Loucy (cell line): ENCODE results near the gene PXN.

Source experiments
- EZH2phosphoT487 ChIP-seq: fragments of 200-600 bp; IDR thresholded peaks from 2 replicates; pipeline ENCODE4 v1.6.1; 2018; ENCODE audit warnings: antibody characterized with exemption, mild to moderate bottlenecking, moderate library complexity, borderline replicate concordance
- TF ChIP-seq, protein P1 (sequence below): fragments of 200-600 bp; sonication (generic); conservative IDR thresholded peaks from 2 replicates; pipeline ENCODE4 v1.5.1; 2014; ENCODE audit warnings: mild to moderate bottlenecking, antibody characterized with exemption, low read length

DNA sequence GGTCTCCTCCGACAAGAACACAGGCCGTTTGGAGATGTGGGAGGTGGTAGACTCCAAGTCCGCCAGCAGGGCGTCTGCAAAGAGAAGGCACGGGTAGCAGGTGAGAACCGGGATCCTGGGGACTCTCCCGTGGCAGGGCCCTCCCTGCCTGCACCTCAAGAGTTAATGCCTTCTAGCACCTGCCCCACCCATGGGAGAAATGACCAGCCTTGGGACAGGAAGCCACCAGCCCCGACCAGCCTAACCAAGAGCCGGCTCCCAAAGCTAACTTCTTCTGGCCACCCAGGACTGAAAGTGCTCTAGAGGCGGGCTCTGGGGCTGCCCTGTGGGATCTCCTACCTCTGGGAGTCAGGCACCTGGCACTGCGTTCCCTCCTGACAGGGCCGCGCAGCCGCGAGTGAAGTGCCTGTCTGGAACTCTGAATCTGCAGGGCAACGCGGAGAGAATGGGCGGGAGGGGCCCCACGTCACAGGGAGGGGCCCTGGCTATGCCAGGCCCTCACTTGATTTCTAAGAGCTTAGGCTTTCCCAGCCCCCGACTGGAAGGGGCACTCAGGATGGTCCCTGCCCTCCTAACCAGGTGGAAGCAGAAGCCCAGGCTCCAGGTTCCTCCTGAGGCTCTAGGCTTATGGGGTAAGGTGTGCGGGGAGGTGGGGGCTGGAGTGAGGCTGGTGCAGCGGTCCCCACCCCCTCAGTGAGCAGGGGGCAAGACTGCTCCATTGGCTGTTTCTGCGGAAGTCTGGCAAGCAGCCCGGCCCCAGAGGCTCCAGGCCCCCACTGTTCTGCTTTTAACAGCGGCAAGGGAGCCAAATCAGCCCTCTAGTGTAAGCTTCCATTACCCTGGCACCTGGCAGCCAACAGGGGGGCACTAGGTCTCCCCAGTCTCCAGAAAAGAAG is 41.0 kb downstream of the PXN start:
- TF ChIP-seq, protein P1, sequence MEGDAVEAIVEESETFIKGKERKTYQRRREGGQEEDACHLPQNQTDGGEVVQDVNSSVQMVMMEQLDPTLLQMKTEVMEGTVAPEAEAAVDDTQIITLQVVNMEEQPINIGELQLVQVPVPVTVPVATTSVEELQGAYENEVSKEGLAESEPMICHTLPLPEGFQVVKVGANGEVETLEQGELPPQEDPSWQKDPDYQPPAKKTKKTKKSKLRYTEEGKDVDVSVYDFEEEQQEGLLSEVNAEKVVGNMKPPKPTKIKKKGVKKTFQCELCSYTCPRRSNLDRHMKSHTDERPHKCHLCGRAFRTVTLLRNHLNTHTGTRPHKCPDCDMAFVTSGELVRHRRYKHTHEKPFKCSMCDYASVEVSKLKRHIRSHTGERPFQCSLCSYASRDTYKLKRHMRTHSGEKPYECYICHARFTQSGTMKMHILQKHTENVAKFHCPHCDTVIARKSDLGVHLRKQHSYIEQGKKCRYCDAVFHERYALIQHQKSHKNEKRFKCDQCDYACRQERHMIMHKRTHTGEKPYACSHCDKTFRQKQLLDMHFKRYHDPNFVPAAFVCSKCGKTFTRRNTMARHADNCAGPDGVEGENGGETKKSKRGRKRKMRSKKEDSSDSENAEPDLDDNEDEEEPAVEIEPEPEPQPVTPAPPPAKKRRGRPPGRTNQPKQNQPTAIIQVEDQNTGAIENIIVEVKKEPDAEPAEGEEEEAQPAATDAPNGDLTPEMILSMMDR = no peak
- TF ChIP-seq EZH2phosphoT487 = no peak
